SK-N-SH (cell line): Measurements from ENCODE around the gene AEN. TPM values are rescaled to one million over a fixed set of nuclear protein-coding genes. Genes with fewer than 3 reads are reported as not detected.

Experiments
- CTCF ChIA-PET: fragments of 300-600, 350-600 bp; formaldehyde crosslinking; extraction: SDS; loops from one replicate; lab custom pipeline; 2021; lab: Yijun Ruan, JAX
- POLR2A ChIA-PET: fragments of 350-600 bp; sonication (Branson Sonifier 250); formaldehyde crosslinking; extraction: SDS; loops from one replicate; lab custom pipeline; 2020; ENCODE audit warnings: antibody characterized with exemption, inconsistent platforms; lab: Yijun Ruan, JAX
- DNase-seq: peaks from one replicate; pipeline ENCODE4 v3.0.0; 2012
- H2AFZ ChIP-seq: fragments of 200-600 bp; sonication (generic); 2 replicates; pipeline ENCODE4 v1.8.1; 2016; ENCODE audit warnings: antibody characterized with exemption, mild to moderate bottlenecking, low read depth
- H3F3A ChIP-seq: fragments of 200-600 bp; sonication (generic); replicated peaks from 2 replicates; pipeline ENCODE3; 2016; ENCODE audit warnings: antibody characterized with exemption, mild to moderate bottlenecking; ENCODE audit not compliant: insufficient read depth
- H3K27ac ChIP-seq, 2 experiments: fragments of 200-500 bp in 1 of 2; fragments of 200-600 bp in 1 of 2; sonication (Bioruptor generic) in 1 of 2; sonication (generic), shearing (Covaris generic) in 1 of 2; 2 replicates each; pipeline versions ENCODE4 v1.5.1 to v1.6.1; 2014 to 2016; ENCODE audit warnings: low read depth in 2 of 2, inconsistent platforms in 1 of 2, low read length in 1 of 2, mild to moderate bottlenecking in 1 of 2, mixed read lengths in 1 of 2
- H3K27me3 ChIP-seq: fragments of 200-600 bp; sonication (generic), shearing (Covaris generic); 2 replicates; pipeline ENCODE4 v1.6.1; 2016; ENCODE audit warnings: mixed run types; ENCODE audit not compliant: insufficient read depth
- H3K36me3 ChIP-seq, 2 experiments: fragments of 200-500 bp in 1 of 2; fragments of 200-600 bp in 1 of 2; sonication (Bioruptor generic) in 1 of 2; sonication (generic) in 1 of 2; replicated peaks in 1 of 2; 2 replicates each; pipeline versions ENCODE3 to v1.5.1; 2014 to 2016; ENCODE audit warnings: low read length in 1 of 2, mild to moderate bottlenecking in 1 of 2; ENCODE audit not compliant: insufficient read depth in 2 of 2, control insufficient read depth in 1 of 2
- H3K4me1 ChIP-seq, 2 experiments: fragments of 200-500 bp in 1 of 2; fragments of 200-600 bp in 1 of 2; sonication (Bioruptor generic) in 1 of 2; sonication (generic), shearing (Covaris generic) in 1 of 2; 2 replicates each; pipeline versions ENCODE4 v1.5.1 to v1.6.1; 2014 to 2016; ENCODE audit warnings: low read depth in 1 of 2, low read length in 1 of 2, mixed run types in 1 of 2; ENCODE audit not compliant: insufficient read depth in 2 of 2, control insufficient read depth in 1 of 2
- H3K4me2 ChIP-seq: fragments of 200-600 bp; sonication (generic), shearing (Covaris generic); 2 replicates; pipeline ENCODE4 v1.6.1; 2017; ENCODE audit warnings: mixed run types
- H3K4me3 ChIP-seq, 2 experiments: fragments of 200-500 bp in 1 of 2; fragments of 200-600 bp in 1 of 2; sonication (Bioruptor generic) in 1 of 2; sonication (generic), shearing (Covaris generic) in 1 of 2; 2 replicates each; pipeline versions ENCODE4 v1.5.1 to v1.8.1; 2014 to 2016; ENCODE audit warnings: low read depth in 2 of 2, inconsistent platforms in 1 of 2, low read length in 1 of 2, mild to moderate bottlenecking in 1 of 2, mixed read lengths in 1 of 2, moderate library complexity in 1 of 2
- H3K79me2 ChIP-seq: fragments of 200-600 bp; sonication (generic); 2 replicates; pipeline ENCODE4 v1.8.1; 2017; ENCODE audit warnings: mild to moderate bottlenecking; ENCODE audit not compliant: insufficient read depth
- H3K9ac ChIP-seq: fragments of 200-600 bp; sonication (generic); 2 replicates; pipeline ENCODE4 v1.6.1; 2017; ENCODE audit warnings: mixed run types
- H3K9me2 ChIP-seq: fragments of 200-600 bp; sonication (generic); 2 replicates; pipeline ENCODE4 v1.6.1; 2017; ENCODE audit warnings: mixed run types
- H3K9me3 ChIP-seq: fragments of 200-600 bp; sonication (generic); 2 replicates; pipeline ENCODE4 v1.6.1; 2017; ENCODE audit warnings: mixed run types, mild to moderate bottlenecking, moderate library complexity
- H4K20me1 ChIP-seq: fragments of 200-600 bp; sonication (generic); 2 replicates; pipeline ENCODE4 v1.6.1; 2017; ENCODE audit warnings: mild to moderate bottlenecking, mixed run types; ENCODE audit not compliant: insufficient read depth
- ELF1 ChIP-seq: IDR thresholded peaks from 2 replicates; pipeline ENCODE4 v1.4.0; 2012
- EZH2phosphoT487 ChIP-seq: fragments of 200-600 bp; sonication (generic); IDR thresholded peaks from 2 replicates; pipeline ENCODE4 v1.6.1; 2017; ENCODE audit warnings: low read depth, mixed run types, mild to moderate bottlenecking, antibody characterized with exemption, moderate library complexity, borderline replicate concordance
- FOXJ3 ChIP-seq: sonication (generic); formaldehyde crosslinking; IDR thresholded peaks from 2 replicates; pipeline ENCODE4 v1.5.1; 2020; ENCODE audit warnings: mild to moderate bottlenecking, missing genetic modification reagents
- FOXM1 ChIP-seq: IDR thresholded peaks from 2 replicates; pipeline ENCODE4 v1.4.0; 2012; ENCODE audit warnings: low read depth, mild to moderate bottlenecking
- IRF3 ChIP-seq: fragments of 150-350 bp; IDR thresholded peaks from 2 replicates; pipeline ENCODE4 v1.6.1; 2016; ENCODE audit warnings: mild to moderate bottlenecking, low read depth, low read length
- RAD21 ChIP-seq: IDR thresholded peaks from 2 replicates; pipeline ENCODE4 v1.6.1; 2012; ENCODE audit warnings: mild to moderate bottlenecking, low read length
- REST ChIP-seq: IDR thresholded peaks from 2 replicates; pipeline ENCODE4 v1.6.1; 2012; ENCODE audit warnings: mild to moderate bottlenecking, low read depth, low read length, moderate library complexity
- SMC3 ChIP-seq: IDR thresholded peaks from 2 replicates; pipeline ENCODE4 v1.6.1; 2012; ENCODE audit warnings: low read depth, low read length, improper control_type of control experiment
- USF2 ChIP-seq: fragments of 150-350 bp; IDR thresholded peaks from 2 replicates; pipeline ENCODE4 v1.6.1; 2017; ENCODE audit warnings: antibody characterized with exemption, low read length, low read depth, borderline replicate concordance
- ZBTB33 ChIP-seq: IDR thresholded peaks from 2 replicates; pipeline ENCODE4 v1.4.0; 2012; ENCODE audit warnings: low read depth, borderline replicate concordance
- WGBS: methylation state at CpG from one replicate; pipeline ENCODE4 v1.1.6; 2017; ENCODE audit warnings: low lambda C conversion rate; 5-methylcytosine and 5-hydroxymethylcytosine counted together
- polyA plus RNA-seq, 3 experiments: library from polyadenylated mRNA; depleted of rRNA; stranded (reverse); fragments of >200 nt; gene quantifications; 2 replicates each; pipeline ENCODE4 v1.2.3, GENCODE V29; 2012

AEN gene
- polyA plus RNA-seq, 1 of the 3 experiments (the other 2 are of a cell fraction) = 46.4 TPM

- H3K27me3 ChIP-seq = no peaks in the 10 kb centered on the region
- POLR2A ChIA-PET = interaction anchor here (0.6 kb wide), 1 partner anchor 226 kb away, joined by 3 read pairs; no protein-coding TSS in a partner anchor
- no peak overlapping the region for H3K4me3 ChIP-seq
- H3K4me2 ChIP-seq = no peak overlapping the region
- no peaks in the 10 kb centered on the region for H3K36me3 ChIP-seq
- H3K4me1 ChIP-seq = peaks cover 0 to 3% of the 10 kb centered on the region in 2 experiments; a peak in 1 of 4 replicates
- H3K9me2 ChIP-seq = no peaks in the 10 kb centered on the region
- DNase-seq = no peak
- H3K79me2 ChIP-seq = peaks cover 11% of the 10 kb centered on the region
- H3K9ac ChIP-seq = no peak overlapping the region
- TF ChIP-seq FOXM1 (no peak), ELF1 (no peak), ZBTB33 (no peak)
- H2AFZ ChIP-seq = no peak overlapping the region
- peaks cover 3% of the 10 kb centered on the region; the same call in 1 of the 2 replicates for H4K20me1 ChIP-seq
- CTCF ChIA-PET = interaction anchor here (3.0 to 5.8 kb wide), 2 partner anchors 12 to 139 kb away, joined by 10 to 44 read pairs; no protein-coding TSS in a partner anchor
- 88% methylated on average over 9 of the region's 10 CpGs for WGBS
- no peak overlapping the region for H3K27ac ChIP-seq
- H3K9me3 ChIP-seq = no peaks in the 10 kb centered on the region
- H3F3A ChIP-seq = no peaks in the 10 kb centered on the region
Measured at GRCh38 chr15:88617031-88617722, 4.0 kb upstream of the AEN start.

- Histone ChIP-seq H3K79me2 (peaks cover 17% of the 10 kb centered on the region), H3K9me2 (no peaks in the 10 kb centered on the region), H3K4me2 (no peak overlapping the region), H3K4me3 (no peak overlapping the region), H4K20me1 (peaks cover 9% of the 10 kb centered on the region), H3K9me3 (no peaks in the 10 kb centered on the region), H3K9ac (no peak overlapping the region), H3K27ac (no peak overlapping the region), H3K4me1 (peaks cover 0 to 3% of the 10 kb centered on the region in 2 experiments; a peak in 1 of 4 replicates), H3K27me3 (no peaks in the 10 kb centered on the region), H3F3A (no peaks in the 10 kb centered on the region), H3K36me3 (no peaks in the 10 kb centered on the region), H2AFZ (no peak overlapping the region)
- TF ChIP-seq REST = no peak
- no peak for TF ChIP-seq USF2
- no peak for TF ChIP-seq SMC3
- no peak for TF ChIP-seq IRF3
- no peak for TF ChIP-seq EZH2phosphoT487
- TF ChIP-seq FOXJ3 (CRISPR knock-in tag) = no peak
- TF ChIP-seq RAD21 = no peak
- WGBS = 94% methylated on average over 1 of the region's 1 CpG
- DNase-seq = no peak
- CTCF ChIA-PET = interaction anchor here (5.8 kb wide), 1 partner anchor 139 kb away, joined by 44 read pairs; no protein-coding TSS in a partner anchor
- POLR2A ChIA-PET = no interaction called here
Measured at GRCh38 chr15:88617790-88618189, 3.4 kb upstream of the AEN start.
